ENCODE measurements around the gene TOR2A. TPM values are rescaled to one million over a fixed set of nuclear protein-coding genes. Genes with fewer than 3 reads are reported as not detected.

Gene TOR2A
- total RNA-seq, 3 donors from 2014 or later (not counting 1 experiment from before 2014, with no cell fraction given): 20.9 to 27.8 (median 23.7) TPM

- no peak overlapping the region for H3K27ac Mint-ChIP-seq
- H3K27ac ChIP-seq (ENCODE audit: low read length): no peak overlapping the region
- H3K27me3 ChIP-seq (ENCODE audit: control insufficient read depth, insufficient read depth, low read length): no peaks in the 10 kb centered on the region
- H3K4me3 ChIP-seq (ENCODE audit: low read length): no peak overlapping the region
- H3K36me3 ChIP-seq (ENCODE audit: control insufficient read depth, insufficient read depth, low read length): peaks cover 54% of the 10 kb centered on the region
- peaks cover 0 to 24% of the 10 kb centered on the region in 2 donors for H3K4me1 Mint-ChIP-seq
- 93% methylated on average over 3 of the region's 3 CpGs for WGBS (ENCODE audit: insufficient coverage)
- intact Hi-C loops (cut with micrococcal nuclease): no loop called here
- H3K36me3 Mint-ChIP-seq: no peaks in the 10 kb centered on the region
- H3K4me1 ChIP-seq (ENCODE audit: control insufficient read depth, insufficient read depth, low read length): no peaks in the 10 kb centered on the region
- no peaks in the 10 kb centered on the region for H3K9me3 ChIP-seq (ENCODE audit: control insufficient read depth, insufficient read depth, low read length)
- ATAC-seq: no peak
- no peaks in the 10 kb centered on the region for H3K9me3 Mint-ChIP-seq
- H3K4me3 Mint-ChIP-seq: no peak overlapping the region
- DNase-seq: no peak
- no peaks in the 10 kb centered on the region for H3K27me3 Mint-ChIP-seq (ENCODE audit: low read depth in 2 of 2)
- TF ChIP-seq, protein P1, sequence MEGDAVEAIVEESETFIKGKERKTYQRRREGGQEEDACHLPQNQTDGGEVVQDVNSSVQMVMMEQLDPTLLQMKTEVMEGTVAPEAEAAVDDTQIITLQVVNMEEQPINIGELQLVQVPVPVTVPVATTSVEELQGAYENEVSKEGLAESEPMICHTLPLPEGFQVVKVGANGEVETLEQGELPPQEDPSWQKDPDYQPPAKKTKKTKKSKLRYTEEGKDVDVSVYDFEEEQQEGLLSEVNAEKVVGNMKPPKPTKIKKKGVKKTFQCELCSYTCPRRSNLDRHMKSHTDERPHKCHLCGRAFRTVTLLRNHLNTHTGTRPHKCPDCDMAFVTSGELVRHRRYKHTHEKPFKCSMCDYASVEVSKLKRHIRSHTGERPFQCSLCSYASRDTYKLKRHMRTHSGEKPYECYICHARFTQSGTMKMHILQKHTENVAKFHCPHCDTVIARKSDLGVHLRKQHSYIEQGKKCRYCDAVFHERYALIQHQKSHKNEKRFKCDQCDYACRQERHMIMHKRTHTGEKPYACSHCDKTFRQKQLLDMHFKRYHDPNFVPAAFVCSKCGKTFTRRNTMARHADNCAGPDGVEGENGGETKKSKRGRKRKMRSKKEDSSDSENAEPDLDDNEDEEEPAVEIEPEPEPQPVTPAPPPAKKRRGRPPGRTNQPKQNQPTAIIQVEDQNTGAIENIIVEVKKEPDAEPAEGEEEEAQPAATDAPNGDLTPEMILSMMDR (IDR thresholded peaks at IDR 0.05): no peak
Measured at GRCh38 chr9:127756233-127756632, 21.1 kb upstream of the TOR2A start.

DNA sequence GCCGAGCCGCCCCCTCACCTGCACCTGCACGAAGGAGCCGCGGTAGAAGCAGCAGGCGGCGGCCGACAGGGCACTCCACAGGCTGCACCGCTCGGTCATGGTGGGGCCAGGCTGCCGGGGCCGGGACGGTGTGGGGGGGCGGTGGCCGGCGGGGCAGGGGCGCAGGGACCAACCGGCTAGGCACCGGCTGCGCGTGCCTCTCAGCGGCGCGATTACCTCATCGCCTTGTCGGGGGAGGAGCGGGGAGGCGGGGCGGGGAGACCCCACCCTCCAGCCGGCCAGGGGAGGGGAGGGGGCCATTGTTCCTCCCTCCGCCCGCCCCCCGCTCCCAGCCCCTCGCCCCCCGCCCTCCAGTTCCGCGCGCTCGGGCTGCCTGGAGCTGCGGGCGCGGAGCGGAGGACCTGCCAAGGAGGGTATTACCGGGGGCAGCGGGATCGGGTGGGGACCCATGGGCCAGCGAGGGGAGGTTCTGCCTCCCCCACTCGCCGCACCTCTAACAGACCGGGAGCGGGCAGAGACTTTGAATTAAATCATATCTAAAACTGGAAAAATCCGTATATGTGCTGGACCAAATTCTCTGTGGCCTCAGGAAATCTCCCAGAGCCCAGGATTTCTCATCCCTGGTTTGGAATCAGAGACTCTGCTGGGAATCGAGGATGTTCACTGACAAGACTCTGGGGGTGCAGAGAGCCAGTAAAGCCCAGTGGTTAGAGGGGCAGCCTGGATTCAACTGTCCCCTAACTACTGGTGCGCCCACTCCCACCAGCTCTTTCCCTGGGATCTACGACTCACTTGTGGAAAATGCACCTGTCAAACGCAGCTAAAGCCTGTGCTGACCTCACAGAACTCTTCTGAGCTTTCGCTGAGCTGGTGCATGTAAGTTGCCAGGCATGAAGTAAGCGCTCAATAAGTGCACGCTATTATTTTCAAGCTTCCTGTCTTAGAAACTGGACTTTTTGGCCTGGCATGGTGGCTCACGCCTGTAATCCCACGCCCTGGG lies 20.3 kb upstream of the TOR2A start:
- Mint-ChIP-seq H3K9me3 (no peaks in the 10 kb centered on the region), H3K27ac (no peak overlapping the region), H3K4me1 (peaks cover 4 to 31% of the 10 kb centered on the region in 2 donors), H3K27me3 (ENCODE audit: low read depth in 2 of 2) (no peaks in the 10 kb centered on the region), H3K4me3 (no peak overlapping the region), H3K36me3 (peaks cover 5% of the 10 kb centered on the region)
- no peak for DNase-seq
- H3K9me3 ChIP-seq (ENCODE audit: control insufficient read depth, insufficient read depth, low read length): no peaks in the 10 kb centered on the region
- TF ChIP-seq, protein P1 (IDR thresholded peaks at IDR 0.05): no peak
- WGBS (ENCODE audit: insufficient coverage): 97% methylated on average over 55 of the region's 61 CpGs
- peaks cover 57% of the 10 kb centered on the region for H3K36me3 ChIP-seq (ENCODE audit: control insufficient read depth, insufficient read depth, low read length)
- no peak overlapping the region for H3K4me3 ChIP-seq (ENCODE audit: low read length)
- no peaks in the 10 kb centered on the region for H3K27me3 ChIP-seq (ENCODE audit: control insufficient read depth, insufficient read depth, low read length)
- no peak for ATAC-seq
- no peaks in the 10 kb centered on the region for H3K4me1 ChIP-seq (ENCODE audit: control insufficient read depth, insufficient read depth, low read length)
- intact Hi-C loops (cut with micrococcal nuclease): no loop called here
- H3K27ac ChIP-seq (ENCODE audit: low read length): no peak overlapping the region

DNA sequence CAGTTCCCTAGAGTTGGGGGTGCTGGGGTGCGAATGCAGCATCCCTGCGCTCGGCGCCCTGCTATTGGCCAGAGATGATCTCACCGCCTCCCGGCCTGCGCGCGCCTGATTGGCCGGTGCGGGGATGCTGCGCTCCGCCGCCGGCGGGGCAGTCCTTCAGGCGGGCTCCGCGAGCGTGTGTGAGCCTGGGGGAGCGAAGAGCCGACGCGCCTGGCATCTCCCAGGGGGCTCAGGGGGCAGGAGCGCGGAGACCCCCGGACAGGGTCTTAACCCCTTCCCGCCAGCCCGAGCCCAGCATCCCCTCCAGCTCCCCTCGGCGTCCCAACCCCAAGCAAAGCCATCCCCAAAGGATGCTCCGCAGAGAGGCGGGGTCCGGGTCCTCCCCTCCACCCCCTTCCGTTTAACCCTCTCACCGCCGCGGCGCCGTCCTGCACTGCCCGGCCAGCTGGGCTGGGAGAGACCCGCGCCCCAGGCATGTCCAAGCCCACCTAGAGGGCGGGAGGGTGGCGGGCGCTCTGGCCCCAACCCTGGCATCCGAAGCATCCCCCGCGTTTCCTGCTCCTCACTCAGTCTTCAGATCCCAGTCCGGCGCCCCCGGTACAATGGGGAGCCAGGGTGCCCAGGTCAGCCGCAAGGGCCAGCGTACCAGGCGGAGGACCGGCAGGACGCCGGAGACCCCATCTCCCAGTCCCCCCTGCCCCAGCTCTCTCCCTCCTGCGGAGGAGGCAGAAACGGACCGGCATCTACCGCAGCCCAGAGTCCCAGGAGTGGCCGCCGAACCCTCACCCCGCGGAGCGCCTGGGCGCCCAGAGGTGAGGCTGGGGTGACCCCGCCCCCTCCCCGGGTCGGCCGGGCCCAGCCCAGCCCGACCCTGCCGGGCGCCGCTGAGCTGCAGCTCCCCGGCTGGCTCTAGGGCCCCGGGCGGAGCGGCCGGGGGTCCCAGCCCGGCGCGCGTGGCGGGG lies 19.3 kb upstream of the TOR2A start:
- intact Hi-C loops (cut with micrococcal nuclease): no loop called here
- TF ChIP-seq, protein P1 (IDR thresholded peaks at IDR 0.05): no peak
- no peak overlapping the region for H3K27ac ChIP-seq (ENCODE audit: low read length)
- no peaks in the 10 kb centered on the region for H3K9me3 Mint-ChIP-seq
- no peak overlapping the region for H3K27ac Mint-ChIP-seq
- DNase-seq: no peak
- no peaks in the 10 kb centered on the region for H3K27me3 ChIP-seq (ENCODE audit: control insufficient read depth, insufficient read depth, low read length)
- no peaks in the 10 kb centered on the region for H3K4me1 ChIP-seq (ENCODE audit: control insufficient read depth, insufficient read depth, low read length)
- peaks cover 5 to 32% of the 10 kb centered on the region in 2 donors for H3K4me1 Mint-ChIP-seq
- H3K4me3 ChIP-seq (ENCODE audit: low read length): no peak overlapping the region
- H3K9me3 ChIP-seq (ENCODE audit: control insufficient read depth, insufficient read depth, low read length): no peaks in the 10 kb centered on the region
- 96% methylated on average over 86 of the region's 86 CpGs for WGBS (ENCODE audit: insufficient coverage)
- ATAC-seq: no peak
- H3K4me3 Mint-ChIP-seq: no peak overlapping the region
- H3K27me3 Mint-ChIP-seq (ENCODE audit: low read depth in 2 of 2): no peaks in the 10 kb centered on the region
- H3K36me3 Mint-ChIP-seq: peaks cover 7% of the 10 kb centered on the region
- peaks cover 58% of the 10 kb centered on the region for H3K36me3 ChIP-seq (ENCODE audit: control insufficient read depth, insufficient read depth, low read length)
